GM19351 (cell line): ENCODE results near the gene B3GAT3.
"Not testable (repeated sequence)": the region's sequence is repeated elsewhere in the genome, so short reads cannot be mapped to it uniquely, and the experiment has no call there.

Experiments used
- ATAC-seq: cut with Tn5 transposase; IDR thresholded peaks from one replicate; pipeline ENCODE4 v1.9.1; 2021; ENCODE audit warnings: mild to moderate bottlenecking, moderate library complexity; ENCODE audit not compliant: unreplicated experiment

The B3GAT3 gene

GRCh38 chr11:62604460-62605120, 17.2 kb downstream of the B3GAT3 start:
- ATAC-seq: no peak

GRCh38 chr11:62603776-62604299, 17.9 kb downstream of the B3GAT3 start:
- no peak for ATAC-seq

- ATAC-seq: no peak
Measured at GRCh38 chr11:62603072-62603408, 18.7 kb downstream of the B3GAT3 start.

- no peak for ATAC-seq
Measured at GRCh38 chr11:62602141-62603071, 19.4 kb downstream of the B3GAT3 start.

- ATAC-seq: peak; percentile 72
Measured at GRCh38 chr11:62601372-62602140, 20.2 kb downstream of the B3GAT3 start, which contains the start of gene MTA2. MTA2 (minus strand) TSS chr11:62601865; CDS start chr11:62601450, 415 bp downstream.

- ATAC-seq: no peak
Measured at GRCh38 chr11:62601122-62601371, 20.7 kb downstream of the B3GAT3 start.

GRCh38 chr11:62600367-62601121, 21.2 kb downstream of the B3GAT3 start:
- ATAC-seq: no peak

GRCh38 chr11:62599901-62600300, 21.9 kb downstream of the B3GAT3 start:
- no peak for ATAC-seq

- ATAC-seq: peak; percentile 68
Measured at GRCh38 chr11:62599069-62599696, 22.6 kb downstream of the B3GAT3 start.

GRCh38 chr11:62595124-62595523, 26.7 kb downstream of the B3GAT3 start:
- no peak for ATAC-seq

- ATAC-seq: no peak
Measured at GRCh38 chr11:62593434-62594044, 28.2 kb downstream of the B3GAT3 start.

GRCh38 chr11:62592989-62593421, 28.8 kb downstream of the B3GAT3 start:
- no peak for ATAC-seq

GRCh38 chr11:62592146-62592815, 29.5 kb downstream of the B3GAT3 start:
- peak; percentile 5 for ATAC-seq

- ATAC-seq: peak; percentile 86
Measured at GRCh38 chr11:62591448-62592145, 30.2 kb downstream of the B3GAT3 start, which contains the start of gene TUT1. TUT1 (minus strand) TSS chr11:62591523; CDS start chr11:62591485, 38 bp downstream.

GRCh38 chr11:62588966-62589637, 32.7 kb downstream of the B3GAT3 start:
- ATAC-seq: no peak

GRCh38 chr11:62585356-62585755, 36.4 kb downstream of the B3GAT3 start:
- not testable (repeated sequence) for ATAC-seq

GRCh38 chr11:62581735-62582134, 40.1 kb downstream of the B3GAT3 start:
- ATAC-seq: not testable (repeated sequence)
